8988T (cell line): ENCODE data around the gene TTLL10.

Experiments used
- DNase-seq: peaks from one replicate; pipeline ENCODE4 v3.0.0; 2011

TTLL10 gene

DNA sequence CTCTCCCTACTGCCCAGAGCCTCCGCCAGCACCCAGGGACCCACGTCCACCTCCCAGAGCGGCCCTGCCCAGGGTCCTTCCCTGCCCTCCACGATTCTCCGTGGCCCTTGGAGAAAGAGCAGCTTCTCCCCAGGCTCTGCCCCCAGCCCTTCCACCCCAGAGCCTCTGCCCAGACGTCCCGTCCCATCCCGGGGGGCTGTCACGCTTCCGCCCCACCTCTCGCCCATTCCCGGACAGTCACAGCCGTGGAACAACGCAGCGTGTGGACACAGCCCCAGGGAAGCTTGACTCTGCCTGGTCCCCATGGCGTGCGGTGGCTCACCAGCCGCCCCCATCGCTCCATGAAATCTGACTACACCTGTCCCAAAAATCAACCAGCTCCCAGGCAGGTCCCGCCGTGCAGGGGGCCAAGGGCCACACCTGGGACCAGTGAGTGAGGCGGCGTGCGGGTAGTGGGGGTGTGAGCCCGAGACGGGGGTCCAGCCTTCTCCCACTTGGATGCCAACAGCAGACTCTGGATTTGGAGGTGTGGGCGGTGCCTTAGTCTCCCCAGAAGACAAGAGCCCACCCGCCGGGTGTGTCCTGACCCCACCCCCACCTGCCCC is 12.5 kb upstream of the TTLL10 start:
- DNase-seq: no peak

DNA sequence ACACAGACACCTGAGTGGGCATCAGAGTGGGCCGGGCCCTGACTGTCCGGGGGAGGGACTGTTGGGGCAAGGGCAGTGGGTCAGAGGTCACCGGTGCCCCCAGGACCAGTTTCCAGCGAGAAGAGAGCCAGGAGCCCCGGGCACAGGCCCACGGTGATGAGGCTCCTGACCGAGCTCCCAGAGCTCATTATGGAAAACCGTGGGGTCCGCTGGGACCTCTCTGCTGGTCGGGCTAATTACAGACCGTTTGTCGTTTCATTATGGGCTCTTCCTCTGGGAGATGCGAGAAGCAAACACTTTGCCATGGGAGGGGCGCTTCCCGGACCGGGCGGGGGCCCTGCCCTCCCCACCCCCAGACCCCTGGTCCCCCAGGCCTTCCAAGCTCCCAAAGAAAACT is 12.0 kb upstream of the TTLL10 start:
- DNase-seq: no peak

DNA sequence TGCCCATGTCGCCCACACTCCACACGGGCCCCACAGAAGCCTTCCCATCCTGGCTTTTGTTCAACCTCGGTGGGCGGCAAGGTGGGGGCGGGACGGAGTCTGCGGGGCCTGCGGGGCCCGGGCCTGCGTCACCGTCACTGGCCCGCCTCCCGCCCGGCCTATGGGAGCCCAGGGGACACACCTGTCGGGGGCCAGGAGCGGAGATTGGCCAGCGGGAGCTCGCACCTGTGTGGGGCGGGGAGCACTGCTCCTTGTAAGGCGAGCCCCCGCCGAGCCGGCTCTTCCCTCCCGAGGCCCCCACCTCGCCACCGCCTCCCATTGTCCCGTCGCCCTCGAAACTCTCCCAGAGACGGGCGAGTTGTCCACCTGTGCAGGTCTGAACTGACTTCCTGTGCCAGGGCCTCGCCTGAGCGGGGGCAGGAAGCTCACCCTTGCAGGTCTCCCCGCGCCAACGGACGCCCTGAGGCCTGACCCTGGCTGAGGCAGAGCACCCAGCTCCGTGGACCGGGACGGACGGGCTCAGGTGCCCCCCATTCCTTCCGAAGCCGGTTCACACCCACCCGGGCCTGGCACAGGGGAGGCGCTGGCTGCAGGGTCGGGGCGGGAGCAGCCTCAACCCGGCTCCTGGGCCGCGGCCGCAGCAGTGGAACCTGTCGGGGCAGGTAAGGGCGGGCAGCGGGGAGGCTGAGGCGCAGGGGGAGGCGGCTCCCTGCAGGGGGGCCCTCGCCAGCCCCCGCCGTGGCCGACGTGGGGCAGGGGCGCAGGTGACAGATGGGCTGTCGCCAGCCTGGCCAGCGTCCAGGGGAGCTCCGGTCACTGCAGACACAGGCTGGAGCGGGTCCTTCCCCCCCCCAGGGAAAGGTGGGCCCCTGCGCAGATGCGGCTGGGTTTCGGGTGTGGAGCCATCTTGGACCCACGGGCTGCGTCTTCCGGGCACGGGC is 10.8 kb upstream of the TTLL10 start:
- no peak for DNase-seq

DNA sequence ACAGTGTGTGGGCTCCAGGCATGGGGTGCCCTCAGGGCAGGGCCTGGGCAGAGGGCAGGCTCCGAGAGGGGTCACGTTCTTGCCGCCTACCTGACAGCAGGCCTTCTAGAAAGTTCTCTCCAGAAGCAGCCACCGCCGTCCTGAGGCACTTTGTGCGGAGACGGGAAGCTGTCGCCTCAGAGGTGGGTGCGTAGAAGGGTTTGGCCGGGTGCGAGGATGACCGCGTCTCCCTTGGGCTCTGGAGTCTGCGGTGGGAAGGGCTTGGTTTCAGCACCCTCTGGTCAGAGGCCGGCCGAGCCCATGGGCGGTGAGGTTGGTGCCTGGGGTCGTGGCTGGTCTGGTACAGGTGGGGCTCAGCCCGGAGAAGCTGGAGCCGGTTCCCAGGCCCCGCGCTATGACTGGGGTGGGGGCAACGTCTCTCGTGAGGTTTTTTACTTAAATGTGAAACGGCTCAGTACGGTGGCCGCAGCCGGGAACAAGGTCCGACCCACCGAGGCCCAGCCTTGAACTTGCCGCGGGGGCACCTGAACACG is 10.1 kb upstream of the TTLL10 start:
- no peak for DNase-seq

DNA sequence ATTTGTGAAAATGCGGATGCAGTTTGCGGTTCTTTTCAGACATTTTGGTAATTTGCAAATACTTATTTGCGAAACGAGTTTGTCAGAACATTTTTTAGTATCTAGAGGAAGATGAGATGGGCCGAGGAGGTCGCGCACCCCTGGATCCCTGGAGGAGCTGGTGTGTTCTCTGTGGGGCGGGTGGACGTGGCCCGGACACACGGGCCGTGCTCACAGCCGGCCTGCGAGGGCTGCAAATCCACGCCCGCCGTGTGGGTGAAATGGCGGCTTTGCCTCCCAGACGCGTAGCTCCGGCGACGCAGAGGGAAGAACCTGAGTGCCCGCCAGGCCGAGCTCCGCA is 9.3 kb upstream of the TTLL10 start:
- no peak for DNase-seq

DNA sequence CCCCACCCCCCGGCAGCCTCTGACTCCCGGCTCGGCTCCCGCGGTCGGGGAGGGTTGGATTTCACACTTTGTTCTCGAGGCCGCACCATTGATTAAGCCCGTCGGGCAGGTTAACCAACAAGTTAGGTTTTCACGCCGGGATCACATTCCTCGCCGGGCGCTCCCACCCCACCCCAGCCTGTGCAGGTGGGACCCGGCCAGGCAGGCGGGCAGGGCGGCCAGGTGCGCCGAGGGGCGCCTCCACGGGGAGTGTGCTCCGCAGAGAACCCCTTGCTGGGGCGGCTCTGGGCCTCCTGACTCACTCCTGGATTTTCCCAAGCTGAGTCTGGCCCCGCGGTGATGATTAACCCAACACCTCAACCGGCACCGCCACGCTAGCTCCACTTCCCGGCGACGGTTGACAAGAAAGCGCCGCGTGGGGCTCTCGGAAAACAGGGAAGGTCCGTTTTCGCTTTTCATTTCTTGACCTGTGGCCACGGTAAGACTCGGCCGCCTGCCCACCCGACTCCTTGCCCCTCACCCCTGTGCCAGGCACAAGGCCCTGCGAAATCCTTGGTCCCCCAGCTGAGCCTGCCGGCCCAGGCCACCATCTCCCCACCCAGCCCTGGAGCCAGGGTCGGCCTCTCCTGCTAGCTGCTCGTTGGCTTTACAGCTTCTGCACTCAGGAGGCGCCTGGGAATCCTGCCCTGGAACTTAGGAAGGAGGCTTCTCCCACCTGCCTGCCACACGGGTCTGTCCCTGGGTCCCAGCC is 8.8 kb upstream of the TTLL10 start:
- DNase-seq: no peak

DNA sequence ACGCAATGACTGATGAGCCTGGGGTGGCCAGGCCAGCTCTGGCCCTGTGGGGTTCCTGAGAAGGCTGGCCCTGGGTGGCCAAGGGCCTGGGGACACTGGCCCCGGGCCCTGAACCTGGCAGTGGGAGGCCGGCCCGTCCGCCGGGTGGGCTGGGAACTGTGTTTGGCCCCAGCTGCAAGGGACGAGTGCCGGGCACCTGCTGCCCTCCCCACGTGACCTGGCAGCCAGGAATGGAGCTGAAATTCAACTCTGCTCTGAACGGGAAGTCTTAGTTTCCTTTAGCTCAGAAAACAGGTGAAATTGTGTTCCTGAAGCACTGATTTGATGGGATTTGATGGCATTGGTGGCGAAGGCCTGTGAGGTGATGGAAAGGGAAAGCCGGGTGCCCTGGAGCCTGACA is 8.2 kb upstream of the TTLL10 start:
- DNase-seq: no peak

DNA sequence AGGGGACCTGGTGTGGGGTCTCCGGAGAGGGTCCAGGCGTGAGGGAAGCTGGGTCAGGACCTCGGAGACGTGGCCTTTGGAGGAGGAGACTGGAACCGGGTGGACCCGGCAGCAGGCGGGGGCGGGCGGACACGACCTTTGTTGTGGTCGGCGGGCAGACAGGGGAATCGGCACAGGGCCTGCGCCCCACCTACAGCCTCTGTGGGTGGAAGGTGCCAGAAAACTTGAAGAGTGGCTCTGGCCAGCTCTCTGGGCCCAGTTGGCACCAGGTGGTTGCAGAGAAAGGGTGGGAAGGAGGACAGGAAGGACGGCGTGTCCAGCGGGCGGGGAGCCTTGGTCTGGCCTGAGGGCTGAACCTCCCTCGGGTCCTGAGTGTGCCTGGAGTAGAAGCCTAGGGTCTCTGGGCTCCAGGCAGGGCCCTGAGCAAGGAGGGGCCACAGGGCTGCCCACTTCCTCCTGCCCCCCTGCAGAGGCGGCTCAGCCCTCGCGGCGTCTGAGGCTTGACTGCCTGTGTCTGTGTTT is 7.7 kb upstream of the TTLL10 start:
- no peak for DNase-seq

DNA sequence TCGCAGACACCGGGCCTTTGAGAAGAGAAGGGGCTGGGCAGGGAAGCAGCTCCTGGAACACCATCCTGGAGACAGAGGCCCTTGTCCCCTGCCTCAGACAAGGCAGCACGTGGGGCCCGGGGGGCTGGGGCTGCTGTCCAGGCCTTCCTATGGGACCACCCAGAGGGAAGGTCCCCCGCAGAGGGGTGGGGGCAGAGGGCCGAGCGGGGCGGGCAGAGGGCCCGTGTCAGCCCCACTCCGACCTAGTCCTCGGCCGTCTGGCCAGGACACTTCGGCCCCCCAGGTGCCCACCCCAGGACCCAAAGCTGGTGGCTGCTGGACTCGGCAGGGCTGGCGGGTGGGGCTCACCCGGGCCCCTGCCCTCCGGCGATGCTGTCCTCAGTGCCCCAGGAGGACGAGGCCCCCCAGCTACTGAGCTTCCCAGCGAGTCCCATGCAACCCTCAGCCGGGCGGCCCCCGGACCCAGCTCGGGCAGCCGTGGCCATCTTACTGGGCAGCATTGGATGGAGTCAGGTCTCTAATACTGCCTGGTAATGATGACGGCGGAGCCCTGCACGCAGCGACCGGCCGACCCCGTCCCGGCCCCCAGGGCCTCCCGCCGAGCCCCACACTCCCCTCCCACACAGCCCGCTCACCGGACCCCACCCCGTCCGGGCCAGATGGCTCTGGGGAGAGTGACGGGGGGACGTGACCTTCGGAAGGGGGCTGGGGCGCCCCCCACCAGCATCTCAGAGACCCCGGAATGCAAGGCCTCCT is 6.9 kb upstream of the TTLL10 start:
- DNase-seq: no peak

DNA sequence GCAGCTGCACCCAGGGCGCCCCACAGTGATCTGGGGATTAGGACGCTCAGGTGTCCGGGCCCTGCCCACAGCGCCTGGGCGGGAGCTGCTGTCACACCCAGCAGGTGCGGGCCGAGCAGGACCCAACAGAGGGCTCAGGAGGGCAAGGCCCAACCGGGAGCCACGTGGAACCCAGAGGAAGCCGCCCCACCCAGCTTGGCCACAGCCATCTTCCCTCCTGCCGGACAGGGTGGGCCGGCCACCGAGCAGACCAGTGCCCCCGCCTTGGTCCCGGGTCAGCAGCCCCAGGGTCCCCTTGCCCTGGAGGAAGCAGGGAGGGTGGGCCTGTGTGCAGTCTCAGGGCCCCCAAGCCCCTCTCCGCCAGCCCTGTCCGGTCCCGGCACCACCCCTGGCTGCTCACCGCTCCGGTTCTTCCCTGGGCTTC is 6.3 kb upstream of the TTLL10 start:
- no peak for DNase-seq

DNA sequence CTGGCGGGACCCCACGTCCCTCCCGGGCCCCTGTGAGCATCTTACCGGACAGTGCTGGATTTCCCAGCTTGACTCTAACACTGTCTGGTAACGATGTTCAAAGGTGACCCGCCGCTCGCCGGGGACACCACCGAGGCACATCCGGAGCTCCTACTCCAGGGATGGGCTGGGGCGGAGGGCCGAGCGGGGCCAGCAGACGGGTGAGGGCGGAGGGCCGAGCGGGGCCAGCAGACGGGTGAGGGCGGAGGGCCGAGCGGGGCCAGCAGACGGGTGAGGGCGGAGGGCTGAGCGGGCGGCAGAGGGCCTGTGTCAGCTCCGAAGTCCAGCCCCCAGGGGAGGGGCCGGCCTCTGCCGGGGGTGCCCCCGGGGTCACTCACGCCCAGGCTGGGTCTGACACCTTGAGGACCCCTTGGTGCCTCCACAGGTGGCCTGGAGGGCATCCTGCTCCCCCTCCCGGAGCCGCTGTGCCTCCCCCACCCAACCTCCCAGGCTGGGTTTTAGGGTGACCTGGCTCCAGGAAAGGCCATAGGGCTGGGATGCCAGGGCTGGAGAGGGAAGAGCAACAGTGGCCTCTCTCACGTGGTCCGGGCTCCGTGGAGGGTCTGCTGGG is 5.7 kb upstream of the TTLL10 start:
- no peak for DNase-seq

DNA sequence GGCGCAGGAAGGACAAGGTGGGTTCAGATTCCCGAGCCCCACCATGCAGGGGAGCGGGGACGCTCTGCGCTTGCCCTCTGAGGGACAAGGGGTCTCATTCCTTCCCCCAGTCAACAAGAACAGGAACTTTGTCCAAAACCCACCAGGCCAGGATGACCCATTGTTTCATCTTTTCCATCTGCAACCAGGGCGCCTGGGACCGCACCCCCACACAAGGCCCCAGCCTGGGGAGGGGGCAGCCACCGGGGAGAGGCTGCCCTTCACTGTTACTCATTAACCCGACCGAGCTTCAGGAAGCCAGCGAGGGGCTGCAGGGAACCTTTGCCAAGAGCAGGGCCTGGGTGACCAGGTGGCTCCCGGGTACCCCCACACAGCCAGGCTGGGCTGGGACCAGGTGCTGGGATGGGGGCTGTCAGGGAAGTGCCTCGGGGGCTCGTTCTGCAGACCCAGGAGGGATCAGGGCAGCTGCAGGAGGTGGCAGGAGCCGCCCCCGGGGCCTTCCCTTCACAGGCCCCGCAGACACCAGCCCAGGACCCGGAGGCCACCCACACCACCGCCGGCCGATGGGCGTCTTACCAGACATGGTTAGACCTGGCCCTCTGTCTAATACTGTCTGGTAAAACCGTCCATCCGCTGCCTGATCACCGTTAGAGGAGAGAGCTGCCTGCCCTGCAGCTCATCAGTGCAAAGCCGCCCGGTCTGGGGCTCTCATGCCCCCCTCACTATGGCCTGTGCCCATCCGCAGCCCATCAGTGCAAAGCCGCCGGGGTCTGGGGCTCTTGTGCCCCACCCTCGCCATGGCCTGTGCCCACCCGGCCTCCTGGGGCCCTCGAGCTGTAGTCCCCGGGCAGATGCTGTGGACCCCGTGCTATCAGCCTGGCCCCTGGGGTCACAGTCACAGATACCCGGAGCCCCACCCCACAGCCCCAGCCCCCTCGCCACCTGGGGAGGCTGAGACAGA is 4.9 kb upstream of the TTLL10 start:
- no peak for DNase-seq

DNA sequence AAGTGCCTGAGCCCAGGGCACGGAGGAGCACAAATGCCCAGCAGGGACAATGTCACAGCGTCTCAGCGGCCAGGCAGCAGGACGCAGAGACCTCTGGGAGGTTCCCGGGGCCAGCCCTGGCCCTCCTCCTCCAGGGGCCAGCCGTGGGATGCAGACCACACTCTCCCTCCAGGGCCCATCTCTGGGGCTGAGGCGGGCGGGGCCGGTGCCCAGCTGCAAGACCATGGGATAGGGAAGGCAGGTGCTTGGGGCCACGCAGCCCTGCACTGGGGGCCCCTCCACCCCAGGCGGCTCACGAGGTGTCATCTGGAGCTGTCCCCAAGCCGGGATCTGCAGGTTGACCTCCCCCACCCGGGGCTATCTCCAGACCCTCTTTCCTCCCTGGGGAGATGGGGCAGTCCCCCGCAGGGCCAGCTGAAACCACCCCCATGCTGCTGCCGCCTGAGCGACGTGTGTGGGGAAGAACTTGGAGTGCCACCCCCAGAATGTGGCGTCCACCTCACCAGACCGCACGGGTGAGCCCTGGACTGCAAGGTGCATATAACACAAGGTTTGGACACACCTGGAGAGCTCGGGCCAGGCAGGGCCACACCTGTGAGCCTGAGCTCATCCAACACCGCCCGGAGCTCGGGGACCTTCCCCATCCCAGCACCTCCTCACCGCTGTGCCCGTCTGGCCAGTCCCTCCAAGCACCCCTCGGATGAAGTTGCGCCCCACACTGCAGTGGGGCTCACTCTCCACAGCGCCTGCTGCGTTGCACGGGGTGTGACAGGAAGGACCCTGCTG is 4.1 kb upstream of the TTLL10 start:
- no peak for DNase-seq

DNA sequence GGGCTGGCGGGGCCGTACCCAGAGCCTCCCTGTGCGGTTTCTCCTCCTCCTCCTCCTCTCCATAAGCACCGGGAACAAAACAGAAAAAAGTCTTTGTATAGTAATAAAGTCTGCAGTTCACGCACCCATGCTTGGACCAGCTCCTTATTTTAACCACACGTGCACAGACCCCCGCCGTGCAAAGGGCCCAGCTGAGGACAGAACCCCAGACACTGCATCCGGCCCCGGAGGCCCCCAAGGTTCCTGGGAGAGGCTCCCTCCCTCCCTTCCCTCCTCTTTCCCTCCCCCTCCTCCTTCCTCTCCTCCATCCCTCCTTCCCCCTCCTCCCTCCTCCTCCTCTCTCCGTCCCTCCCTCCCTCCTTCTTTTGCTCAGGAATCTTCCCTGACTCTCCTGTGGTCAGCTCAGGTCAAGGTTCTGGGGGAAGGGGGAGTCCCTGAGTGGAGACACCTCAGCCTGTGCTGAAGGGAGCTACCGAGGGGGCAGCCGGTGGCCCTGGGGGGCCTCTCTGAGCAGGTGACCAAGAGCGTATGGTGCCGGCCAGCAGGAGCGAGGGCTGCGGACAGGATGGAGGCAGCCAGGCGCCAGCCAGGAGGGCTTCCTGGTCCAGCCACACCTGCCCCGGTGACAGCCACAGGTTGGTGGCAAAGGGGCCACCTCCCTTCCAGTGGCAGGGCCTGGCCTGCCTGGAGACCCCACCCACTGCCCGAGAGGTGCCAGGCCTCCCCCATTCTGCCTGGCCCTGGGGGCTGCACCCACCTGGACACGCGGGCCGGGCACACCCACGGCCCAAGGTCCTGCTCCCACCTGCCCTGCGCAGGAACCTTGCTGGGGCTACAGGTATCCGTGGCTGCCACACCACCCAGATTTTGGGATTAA is 3.2 kb upstream of the TTLL10 start:
- DNase-seq: no peak

DNA sequence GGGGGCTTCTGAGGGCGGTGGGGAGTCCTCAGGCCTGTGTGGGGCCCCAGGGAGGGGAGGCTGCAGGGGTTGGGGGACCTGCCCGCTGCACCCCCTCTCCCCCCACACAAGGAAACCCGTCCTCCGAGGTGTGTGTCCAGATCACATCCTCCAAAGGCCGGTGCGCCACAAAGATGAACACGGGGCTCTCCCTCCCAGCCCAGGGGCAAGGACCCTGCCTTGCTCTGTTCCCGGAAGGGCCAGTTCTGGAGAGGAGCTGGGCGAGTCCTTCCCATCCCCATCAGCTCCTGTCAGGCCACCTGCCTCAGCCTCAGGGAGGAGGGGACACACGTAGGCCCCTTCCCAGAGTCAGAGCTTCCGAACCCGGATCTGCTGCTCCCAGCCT is 2.5 kb upstream of the TTLL10 start:
- no peak for DNase-seq

DNA sequence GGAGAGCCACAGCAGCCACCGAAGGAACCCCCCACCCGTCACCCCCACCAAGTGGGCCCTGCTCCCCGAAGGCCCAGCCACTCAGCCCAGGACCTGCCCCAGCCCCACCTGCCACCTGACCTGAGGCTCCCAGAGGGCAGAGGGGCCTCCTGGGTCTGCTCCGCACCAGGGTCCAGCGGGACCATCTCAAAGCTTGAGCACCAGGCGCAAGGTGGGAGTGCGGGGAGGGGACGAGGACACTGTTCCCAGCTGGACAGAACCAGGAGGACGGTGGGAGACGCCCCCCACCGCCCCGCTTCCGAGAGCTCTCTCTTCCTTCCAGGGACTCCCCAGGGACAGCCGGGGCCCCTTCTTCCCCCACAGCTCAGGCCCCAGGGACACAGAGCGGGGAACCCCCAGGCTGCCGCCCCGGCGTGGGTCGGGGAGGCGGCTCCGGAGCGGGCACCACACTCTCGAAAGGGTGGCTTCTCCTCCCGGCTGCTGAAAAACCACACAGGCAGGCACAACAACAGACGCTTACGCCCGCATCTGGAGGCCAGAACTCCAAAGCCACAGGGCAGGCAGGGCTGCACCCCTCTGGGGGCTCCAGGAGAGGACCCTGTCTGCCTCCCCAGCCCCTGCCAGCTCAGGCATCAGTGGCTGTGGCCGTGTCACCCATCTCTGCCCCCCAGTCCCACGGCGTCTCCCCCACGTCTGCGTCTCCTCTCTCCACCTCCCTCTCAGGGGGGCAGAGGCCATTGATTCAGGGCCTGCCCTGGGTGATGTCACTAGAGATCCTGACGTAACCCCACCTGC is 1.9 kb upstream of the TTLL10 start:
- no peak for DNase-seq

DNA sequence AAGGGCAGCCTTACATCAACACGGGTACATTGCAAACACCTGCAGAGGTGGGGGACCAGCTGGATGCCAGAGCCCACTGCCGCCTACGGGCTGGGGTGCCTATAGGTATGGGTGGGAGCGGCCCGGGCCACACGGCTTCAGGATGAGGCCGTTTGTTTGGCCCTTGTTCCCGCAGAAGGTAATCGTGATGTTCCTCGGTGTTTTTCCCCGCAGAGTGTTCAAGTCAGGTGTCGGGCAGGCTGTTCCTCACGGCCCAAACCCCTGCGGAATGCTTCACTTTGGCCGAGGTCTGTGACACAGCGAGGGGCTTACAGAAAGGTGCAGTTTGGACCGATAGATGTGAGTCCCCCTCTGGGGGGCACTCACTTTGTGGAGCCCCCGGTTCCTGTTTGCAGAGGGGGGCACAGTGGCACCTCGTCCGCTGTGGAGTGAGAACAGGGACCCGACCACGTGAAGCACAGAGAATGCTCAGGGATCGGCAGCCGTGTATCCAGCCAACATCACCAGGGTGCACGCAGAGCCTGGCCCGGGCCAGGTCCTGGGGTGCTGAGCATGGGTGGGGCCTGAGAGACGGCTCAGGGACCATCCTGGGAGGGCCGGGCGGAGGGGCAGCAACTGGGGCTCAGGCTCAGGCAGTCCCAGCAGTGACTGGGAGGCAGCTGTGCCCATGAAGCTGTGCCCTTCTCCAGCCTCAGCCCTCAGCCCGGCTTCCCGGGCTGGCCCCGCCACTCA is 453 bp upstream of the TTLL10 start:
- no peak for DNase-seq
